NCI-H2196 treated with DMSO at 0.1 percent for 48 hours (cell line): ENCODE measurements around the gene CDK19.
A peak's percentile ranks its signal among the peaks of the same experiment; 100 is the strongest.
"Not testable (repeated sequence)": the region's sequence is repeated elsewhere in the genome, so short reads cannot be mapped to it uniquely, and the experiment has no call there.

Experiments
- DNase-seq: peaks from one replicate; lab custom pipeline; 2025; ENCODE audit not compliant: unreplicated experiment; lab: John Stamatoyannopoulos, UW

Gene CDK19

DNA sequence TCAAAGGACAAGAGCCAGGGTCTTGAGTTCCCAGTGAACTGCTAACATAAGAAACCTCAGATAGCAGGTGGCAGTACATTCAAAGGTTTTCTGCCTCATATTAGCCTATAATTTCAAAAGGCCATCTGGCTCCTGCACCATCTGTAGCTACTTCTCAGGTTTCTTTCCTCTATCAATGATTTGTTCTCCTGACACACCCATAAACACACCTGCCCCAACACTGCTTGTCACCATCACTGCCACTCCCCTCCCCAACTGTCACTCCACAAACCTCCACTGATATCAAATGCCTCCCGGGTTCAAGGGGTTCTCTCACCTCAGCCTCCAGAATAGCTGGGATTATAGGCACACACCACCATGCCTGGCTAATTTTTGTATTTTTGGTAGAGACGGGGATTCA lies 186.1 kb downstream of the CDK19 start:
- DNase-seq, result peak; percentile 59

- no peak for DNase-seq
Observed at GRCh38 chr6:110628330-110628729, 186.9 kb downstream of the CDK19 start.

DNA sequence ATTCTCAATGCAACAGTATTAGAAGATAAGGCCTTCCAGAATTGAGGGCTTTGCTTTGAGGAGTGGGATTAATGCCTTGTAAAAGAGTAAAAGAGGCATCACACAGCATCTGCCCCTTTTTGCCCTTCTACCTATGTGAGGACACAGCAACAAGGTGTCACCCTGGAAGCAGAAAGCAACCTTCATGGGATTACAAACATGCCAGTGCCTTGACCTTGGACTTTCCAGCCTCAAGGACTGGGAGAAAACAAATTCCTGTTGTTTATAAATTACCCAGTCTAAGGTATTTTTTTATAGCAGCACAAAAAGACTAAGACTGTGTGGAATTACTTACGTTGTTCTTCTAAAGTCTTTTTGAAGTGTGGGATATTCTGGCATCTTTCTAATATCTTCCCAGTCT lies 188.8 kb downstream of the CDK19 start:
- DNase-seq, result no peak

- no peak for DNase-seq
Observed at GRCh38 chr6:110625883-110626282, 189.4 kb downstream of the CDK19 start.

- no peak for DNase-seq
Observed at GRCh38 chr6:110622912-110623578, 192.2 kb downstream of the CDK19 start.

GRCh38 chr6:110621061-110621460 lies 194.2 kb downstream of the CDK19 start:
- DNase-seq, result no peak

GRCh38 chr6:110620065-110620464 lies 195.2 kb downstream of the CDK19 start:
- no peak for DNase-seq

- DNase-seq, result no peak
Observed at GRCh38 chr6:110619275-110619908, 195.9 kb downstream of the CDK19 start.

GRCh38 chr6:110618591-110619267 lies 196.5 kb downstream of the CDK19 start:
- no peak for DNase-seq

DNA sequence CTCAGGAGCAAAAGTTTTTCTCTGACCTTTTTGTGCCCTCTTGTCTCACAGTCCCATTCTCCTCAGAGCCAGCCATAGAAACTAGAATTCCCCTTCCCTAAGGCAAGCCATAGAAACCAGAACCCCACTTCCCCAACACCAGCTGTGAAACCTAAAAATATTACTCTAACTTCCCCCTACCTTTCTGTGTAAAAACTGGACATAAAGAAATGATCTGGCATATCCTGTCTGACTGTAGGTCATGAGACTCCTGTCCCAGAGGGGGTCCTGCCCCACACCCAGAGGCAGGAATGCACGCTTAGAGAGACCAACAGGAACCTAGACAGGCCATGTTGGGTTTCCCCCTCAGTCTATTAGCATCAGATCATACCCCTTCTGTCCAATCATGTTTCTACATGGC lies 198.2 kb downstream of the CDK19 start:
- DNase-seq, result no peak

DNA sequence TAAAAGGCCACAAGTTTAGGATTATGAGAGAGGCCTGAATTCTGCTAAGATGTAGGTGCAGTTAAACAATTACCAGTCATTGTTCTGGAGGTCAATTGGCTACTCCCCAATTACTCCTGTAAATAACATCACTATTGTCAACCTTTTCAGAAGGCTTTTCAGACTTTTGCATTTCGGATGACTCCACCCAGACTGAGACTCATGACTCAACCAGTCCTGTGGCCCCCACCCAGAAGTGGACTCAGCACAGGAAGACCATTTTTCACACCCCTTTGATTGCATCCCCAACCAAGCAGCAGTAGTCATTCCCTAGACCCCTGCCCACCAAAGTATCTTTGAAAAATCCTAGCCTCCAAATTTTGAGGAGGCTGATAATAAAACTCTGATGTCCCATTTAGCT lies 199.5 kb downstream of the CDK19 start:
- no peak for DNase-seq

DNA sequence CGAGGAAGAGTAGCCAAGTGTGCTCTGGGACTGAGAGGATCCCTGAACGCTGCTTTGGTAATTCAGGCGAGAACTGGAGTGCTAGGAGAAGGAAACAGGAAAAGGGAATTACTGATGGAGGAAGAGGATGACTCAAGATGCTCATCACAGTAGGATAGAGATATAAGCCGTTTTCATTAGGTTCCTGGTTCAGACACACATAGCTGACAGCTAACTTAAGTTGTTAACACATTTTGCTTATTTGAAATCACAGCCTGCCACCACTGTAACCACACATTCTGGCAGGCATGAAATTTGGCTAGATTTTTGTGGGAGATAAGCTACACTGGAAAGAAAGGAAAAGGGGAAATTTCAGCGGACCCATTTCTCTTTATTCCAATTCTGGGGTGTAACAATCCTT lies 200.7 kb downstream of the CDK19 start:
- no peak for DNase-seq

GRCh38 chr6:110614106-110614505 lies 201.2 kb downstream of the CDK19 start:
- no peak for DNase-seq

GRCh38 chr6:110613356-110613755 lies 201.9 kb downstream of the CDK19 start:
- no peak for DNase-seq

DNA sequence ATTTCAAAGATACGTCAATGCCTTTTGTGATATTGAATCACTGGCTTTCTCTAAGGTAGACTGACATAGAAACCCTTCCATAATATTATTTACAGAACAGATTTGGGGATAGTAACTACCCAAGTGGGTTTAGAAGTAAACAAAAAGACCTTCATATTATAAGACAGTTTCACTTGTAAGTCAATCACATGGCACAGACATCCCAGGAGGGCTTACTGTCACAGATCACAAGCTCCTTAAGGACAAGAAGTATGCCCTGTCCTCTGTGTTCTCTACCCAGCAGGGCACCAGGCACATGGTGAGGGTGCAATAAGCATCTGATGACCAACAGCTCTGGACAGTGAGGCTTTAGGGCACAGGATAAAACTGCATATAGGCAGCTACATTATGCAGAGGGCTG lies 203.0 kb downstream of the CDK19 start:
- no peak for DNase-seq

DNA sequence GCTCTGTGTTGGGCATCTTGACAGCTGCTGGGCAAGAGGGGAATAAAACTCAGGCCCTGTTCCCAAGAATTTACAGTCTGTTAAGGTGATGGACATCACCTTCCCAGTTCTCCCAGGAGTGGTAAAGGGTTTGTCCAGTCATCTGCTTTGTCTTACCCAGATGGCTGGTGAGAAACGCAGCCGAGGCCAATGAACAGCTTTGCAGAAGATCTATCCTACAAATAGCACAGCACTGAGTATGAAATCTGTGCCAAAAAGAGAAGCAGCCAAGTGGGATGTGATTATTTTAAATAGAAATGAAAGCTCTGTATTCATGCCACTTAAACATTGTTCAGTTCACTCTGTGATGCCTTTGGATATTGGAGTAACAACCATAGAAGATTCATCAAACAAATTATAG lies 206.2 kb downstream of the CDK19 start:
- no peak for DNase-seq

- no peak for DNase-seq
Observed at GRCh38 chr6:110608151-110608550, 207.1 kb downstream of the CDK19 start.

- no peak for DNase-seq
Observed at GRCh38 chr6:110606151-110606550, 209.1 kb downstream of the CDK19 start.

DNA sequence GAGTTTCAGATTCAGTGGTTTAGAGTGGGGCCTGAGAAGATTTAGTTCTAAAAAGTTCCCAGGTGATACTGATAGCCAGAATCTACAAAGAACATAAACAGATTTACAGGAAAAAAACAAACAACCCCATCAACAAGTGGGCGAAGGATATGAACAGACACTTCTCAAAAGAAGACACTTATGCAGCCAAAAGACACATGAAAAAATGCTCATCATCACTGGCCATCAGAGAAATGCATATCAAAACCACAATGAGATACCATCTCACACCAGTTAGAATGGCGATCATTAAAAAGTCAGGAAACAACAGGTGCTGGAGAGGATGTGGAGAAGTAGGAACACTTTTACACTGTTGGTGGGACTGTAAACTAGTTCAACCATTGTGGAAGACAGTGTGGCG lies 214.6 kb downstream of the CDK19 start:
- not testable (repeated sequence) for DNase-seq

GRCh38 chr6:110597761-110598160 lies 217.5 kb downstream of the CDK19 start:
- no peak for DNase-seq

DNA sequence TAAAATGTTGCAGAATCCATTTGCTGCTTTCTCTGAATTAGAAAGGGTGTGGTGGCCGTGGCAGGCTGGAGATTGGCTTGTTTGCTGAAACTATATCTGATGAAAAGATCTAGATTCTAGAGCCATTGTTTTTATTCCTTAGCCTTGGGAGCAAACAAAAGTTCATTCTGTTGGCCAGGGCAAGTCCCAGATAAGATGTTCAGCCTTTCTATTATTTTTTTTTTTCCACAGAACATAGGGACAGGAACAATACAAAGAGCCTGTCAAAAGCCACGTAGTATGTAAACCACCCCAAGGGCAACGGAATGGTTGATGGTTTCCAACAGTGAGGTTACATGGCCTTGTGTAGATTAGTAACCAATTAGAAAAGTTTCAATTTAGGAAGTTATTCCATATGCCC lies 218.9 kb downstream of the CDK19 start:
- no peak for DNase-seq

DNA sequence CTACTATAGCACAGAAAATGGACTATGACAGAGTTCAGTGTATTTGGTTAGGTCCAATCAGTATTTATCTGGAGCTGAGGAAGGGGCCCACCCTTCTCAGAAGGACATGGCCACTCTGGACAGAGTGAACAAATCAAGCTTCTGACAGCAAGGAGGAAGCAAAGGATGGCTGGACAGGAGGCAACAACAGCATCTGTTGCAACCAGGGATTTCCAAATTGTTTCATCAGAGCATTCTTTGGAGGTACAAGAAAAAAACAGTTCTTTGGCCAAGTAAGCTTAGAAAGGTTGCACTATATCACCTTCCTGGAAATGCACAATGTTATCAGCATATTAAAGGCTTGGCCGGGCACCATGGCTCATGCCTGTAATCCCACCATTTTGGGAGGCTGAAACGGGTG lies 220.2 kb downstream of the CDK19 start:
- DNase-seq, result no peak
